HL-60 (cell line): ENCODE measurements around the gene C2CD5.

Experiments
- POLR2AphosphoS5 ChIP-seq: IDR thresholded peaks from 2 replicates; pipeline ENCODE4 v1.6.1; 2012; ENCODE audit warnings: low read depth
- TF ChIP-seq, protein P1 (sequence below): IDR thresholded peaks from one replicate; pipeline ENCODE4 v1.5.1; 2011; ENCODE audit warnings: low read length, control low read depth, inconsistent platforms; ENCODE audit not compliant: insufficient read depth

DNA sequence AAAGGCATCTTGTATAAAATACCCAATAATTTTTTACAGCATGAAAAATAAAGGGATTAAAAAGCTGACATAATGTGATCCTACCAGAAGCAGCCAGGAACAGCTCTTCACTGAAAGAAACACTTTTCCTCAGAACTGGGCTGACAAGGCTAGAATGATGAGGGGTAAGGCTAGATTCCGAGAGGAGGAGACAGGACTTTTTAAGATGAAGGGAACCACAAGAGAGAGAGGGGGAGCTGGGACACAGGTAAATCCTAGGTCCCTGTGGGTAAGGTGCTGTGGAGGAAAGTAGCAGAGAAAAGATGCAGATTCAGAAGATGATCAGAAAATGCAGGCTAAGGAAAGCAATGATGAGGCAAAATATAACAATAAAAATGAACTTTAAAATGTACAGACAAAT is 29.5 kb downstream of the C2CD5 start:
- no peak for TF ChIP-seq POLR2AphosphoS5
- TF ChIP-seq, protein P1, sequence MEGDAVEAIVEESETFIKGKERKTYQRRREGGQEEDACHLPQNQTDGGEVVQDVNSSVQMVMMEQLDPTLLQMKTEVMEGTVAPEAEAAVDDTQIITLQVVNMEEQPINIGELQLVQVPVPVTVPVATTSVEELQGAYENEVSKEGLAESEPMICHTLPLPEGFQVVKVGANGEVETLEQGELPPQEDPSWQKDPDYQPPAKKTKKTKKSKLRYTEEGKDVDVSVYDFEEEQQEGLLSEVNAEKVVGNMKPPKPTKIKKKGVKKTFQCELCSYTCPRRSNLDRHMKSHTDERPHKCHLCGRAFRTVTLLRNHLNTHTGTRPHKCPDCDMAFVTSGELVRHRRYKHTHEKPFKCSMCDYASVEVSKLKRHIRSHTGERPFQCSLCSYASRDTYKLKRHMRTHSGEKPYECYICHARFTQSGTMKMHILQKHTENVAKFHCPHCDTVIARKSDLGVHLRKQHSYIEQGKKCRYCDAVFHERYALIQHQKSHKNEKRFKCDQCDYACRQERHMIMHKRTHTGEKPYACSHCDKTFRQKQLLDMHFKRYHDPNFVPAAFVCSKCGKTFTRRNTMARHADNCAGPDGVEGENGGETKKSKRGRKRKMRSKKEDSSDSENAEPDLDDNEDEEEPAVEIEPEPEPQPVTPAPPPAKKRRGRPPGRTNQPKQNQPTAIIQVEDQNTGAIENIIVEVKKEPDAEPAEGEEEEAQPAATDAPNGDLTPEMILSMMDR = no peak
